Esophagus muscularis mucosa (tissue), 4 donors: ENCODE results near the gene ETV2. TPM values are rescaled to one million over a fixed set of nuclear protein-coding genes. Genes with fewer than 3 reads are reported as not detected.

Experiments used
- DNase-seq: peaks from one replicate; pipeline ENCODE4 v3.0.0-alpha.2; 2017; ENCODE audit errors: extremely low spot score
- H3K27ac ChIP-seq, 4 donors: fragments of 200-600 bp; sonication (generic); replicated peaks in 1 of 4; 1 replicate in 3 of 4; 2 replicates in 1 of 4; pipeline ENCODE4 v1.5.1; 2016 to 2019; ENCODE audit warnings: mild to moderate bottlenecking in 1 of 4
- H3K27me3 ChIP-seq, 4 donors: fragments of 200-600 bp; sonication (generic); one replicate each; pipeline versions ENCODE4 v1.5.1 to v1.6.0; 2016 to 2019
- H3K36me3 ChIP-seq, 4 donors: fragments of 200-600 bp; sonication (generic); one replicate each; pipeline ENCODE4 v1.5.1; 2016 to 2019
- H3K4me1 ChIP-seq, 4 donors: fragments of 200-600 bp; sonication (generic); one replicate each; pipeline ENCODE4 v1.5.1; 2016 to 2019
- H3K4me3 ChIP-seq, 4 donors: fragments of 200-600 bp; sonication (generic); 1 replicate in 2 of 4; 2 replicates in 2 of 4; pipeline ENCODE4 v1.5.1; 2016 to 2019; ENCODE audit warnings: mild to moderate bottlenecking in 4 of 4, moderate library complexity in 1 of 4
- H3K9me3 ChIP-seq, 4 donors: fragments of 200-600 bp; sonication (generic); 1 replicate in 3 of 4; 2 replicates in 1 of 4; pipeline ENCODE4 v1.5.1; 2016 to 2019
- EP300 ChIP-seq: sonication (generic); formaldehyde crosslinking; IDR thresholded peaks from one replicate; pipeline ENCODE4 v1.6.1; 2017; ENCODE audit warnings: antibody characterized with exemption
- POLR2A ChIP-seq: fragments of 450-650 bp; IDR thresholded peaks from one replicate; pipeline ENCODE4 v1.6.1; 2017; ENCODE audit warnings: antibody characterized with exemption, moderate library complexity, mild to moderate bottlenecking, low read depth
- POLR2AphosphoS5 ChIP-seq, 2 donors: sonication (generic); formaldehyde crosslinking; IDR thresholded peaks; one replicate each; pipeline ENCODE4 v1.6.1; 2017; ENCODE audit warnings: antibody characterized with exemption in 2 of 2
- WGBS: methylation state at CpG from one replicate; pipeline ENCODE4 v1.1.5; 2018; 5-methylcytosine and 5-hydroxymethylcytosine counted together
- intact Hi-C: fragments of 100-400 bp; cut with DNase I; formaldehyde crosslinking; loops from one replicate; pipeline ENCODE4 v1.15.1; 2023
- total RNA-seq, 4 donors: library from RNA; depleted of rRNA; stranded (reverse); fragments of >200 nt; gene quantifications; one replicate each; pipeline versions ENCODE4 v1.1.0 to v1.2.1, GENCODE V29; 2016
- TF ChIP-seq, protein P1 (sequence below), 3 experiments: fragments of 200-600 bp in 2 of 3; fragments of 450-650 bp in 1 of 3; sonication (generic) in 2 of 3; IDR thresholded peaks; one replicate each; pipeline ENCODE4 v1.5.1; 2017 to 2019; ENCODE audit warnings: antibody characterized with exemption in 3 of 3, mild to moderate bottlenecking in 2 of 3, moderate library complexity in 1 of 3

Gene ETV2
- total RNA-seq, 4 donors from 2014 or later = 3.4 TPM; not detected in 3

DNA sequence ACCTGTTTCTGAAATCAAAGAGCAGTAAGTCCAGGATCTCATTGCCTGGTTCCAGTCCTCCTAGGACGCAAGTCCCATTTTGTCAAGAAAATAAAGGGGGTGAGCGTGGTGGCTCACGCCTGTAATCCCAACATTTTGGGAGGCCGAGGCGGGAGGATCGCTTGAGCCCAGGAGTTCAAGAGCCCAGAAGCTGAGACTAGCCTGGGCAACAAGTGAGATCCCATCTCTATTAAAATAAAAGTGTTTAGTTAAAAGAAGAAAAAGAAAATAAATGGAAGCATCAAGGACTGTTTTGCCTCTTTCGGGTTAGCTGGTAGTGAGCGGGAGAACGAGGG, 29.4 kb upstream of the ETV2 start:
- H3K9me3 ChIP-seq = peaks cover 0 to 9% (median 3%) of the 10 kb centered on the region in 4 donors
- intact Hi-C loops = loop anchor here (5.0 kb wide), 1 partner anchor 65 kb away; the partner anchor contains the start of gene TMEM147

DNA sequence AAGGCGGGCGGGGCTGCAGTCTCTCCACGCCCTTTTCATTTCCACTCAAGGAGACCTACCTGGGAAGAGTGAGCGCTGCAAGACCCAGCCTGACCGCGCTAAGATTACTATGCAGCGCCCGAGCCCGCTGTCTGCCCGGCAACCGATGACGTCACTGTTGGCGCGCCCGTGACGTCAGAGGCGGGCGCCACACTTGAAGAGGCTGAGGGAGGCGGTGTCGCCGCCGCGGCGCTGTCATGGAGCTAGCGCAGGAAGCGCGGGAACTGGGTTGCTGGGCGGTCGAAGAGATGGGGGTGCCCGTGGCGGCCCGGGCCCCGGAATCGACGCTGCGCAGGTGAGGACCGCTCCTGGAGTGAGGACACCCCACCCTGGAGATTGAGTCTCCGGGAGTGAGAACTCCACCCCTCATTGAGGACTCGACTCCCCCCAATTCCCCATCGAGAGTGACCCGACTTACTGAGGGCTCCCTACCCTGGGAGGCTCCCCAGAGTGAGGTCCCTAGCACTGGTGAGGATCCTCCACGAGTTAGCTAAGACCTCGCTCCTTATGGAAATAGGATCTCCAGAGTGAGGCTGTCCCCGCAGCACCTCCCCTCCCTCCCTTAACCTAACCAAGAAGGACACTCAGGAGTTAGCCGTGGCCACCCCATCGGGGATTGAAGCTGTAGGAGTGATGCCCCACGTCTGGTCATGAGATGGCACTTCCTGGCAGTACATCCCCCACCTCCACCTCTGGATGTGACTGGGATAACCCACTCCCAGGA, 28.8 kb upstream of the ETV2 start, which contains the start of gene HAUS5:
Gene HAUS5, plus strand, starts transcription at position 177 of the 763 bp plus-strand sequence. Its CDS starts 60 bp downstream, at position 237.
- peaks cover 10 to 21% (median 14%) of the 10 kb centered on the region in 4 donors for H3K4me1 ChIP-seq
- H3K9me3 ChIP-seq = peaks cover 0 to 9% (median 3%) of the 10 kb centered on the region in 4 donors
- H3K27ac ChIP-seq = peak within 1 kb of the TSS; percentile 66 to 79 (median 73)
- peaks cover 0 to 28% (median 19%) of the 10 kb centered on the region in 4 donors for H3K36me3 ChIP-seq
- DNase-seq = peak; percentile 98
- H3K4me3 ChIP-seq = peak within 1 kb of the TSS; percentile 74 to 91 (median 80)
- no peak for TF ChIP-seq EP300
- TF ChIP-seq POLR2AphosphoS5 (IDR thresholded peaks at IDR 0.05) = peak; percentile 85 to 91
- no peak for TF ChIP-seq POLR2A
- TF ChIP-seq, protein P1, sequence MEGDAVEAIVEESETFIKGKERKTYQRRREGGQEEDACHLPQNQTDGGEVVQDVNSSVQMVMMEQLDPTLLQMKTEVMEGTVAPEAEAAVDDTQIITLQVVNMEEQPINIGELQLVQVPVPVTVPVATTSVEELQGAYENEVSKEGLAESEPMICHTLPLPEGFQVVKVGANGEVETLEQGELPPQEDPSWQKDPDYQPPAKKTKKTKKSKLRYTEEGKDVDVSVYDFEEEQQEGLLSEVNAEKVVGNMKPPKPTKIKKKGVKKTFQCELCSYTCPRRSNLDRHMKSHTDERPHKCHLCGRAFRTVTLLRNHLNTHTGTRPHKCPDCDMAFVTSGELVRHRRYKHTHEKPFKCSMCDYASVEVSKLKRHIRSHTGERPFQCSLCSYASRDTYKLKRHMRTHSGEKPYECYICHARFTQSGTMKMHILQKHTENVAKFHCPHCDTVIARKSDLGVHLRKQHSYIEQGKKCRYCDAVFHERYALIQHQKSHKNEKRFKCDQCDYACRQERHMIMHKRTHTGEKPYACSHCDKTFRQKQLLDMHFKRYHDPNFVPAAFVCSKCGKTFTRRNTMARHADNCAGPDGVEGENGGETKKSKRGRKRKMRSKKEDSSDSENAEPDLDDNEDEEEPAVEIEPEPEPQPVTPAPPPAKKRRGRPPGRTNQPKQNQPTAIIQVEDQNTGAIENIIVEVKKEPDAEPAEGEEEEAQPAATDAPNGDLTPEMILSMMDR (IDR thresholded peaks at IDR 0.05) = peak in 1 of 3 experiments; percentile 31
- 1% methylated on average over 9 of the region's 47 CpGs for WGBS
- intact Hi-C loops = loop anchor here (5.0 kb wide), 1 partner anchor 65 kb away; the partner anchor contains the start of gene TMEM147
- H3K27me3 ChIP-seq = peaks cover 0 to 7% (median 0%) of the 10 kb centered on the region in 4 donors

More for the DNA sequence above, 29.4 kb upstream of the ETV2 start:
- WGBS = 27% methylated on average over 9 of the region's 9 CpGs
- peaks cover 10 to 21% (median 14%) of the 10 kb centered on the region in 4 donors for H3K4me1 ChIP-seq
- H3K36me3 ChIP-seq = peaks cover 0 to 22% (median 14%) of the 10 kb centered on the region in 4 donors
- peak overlapping the region; percentile 46 to 79 (median 73) for H3K27ac ChIP-seq
- DNase-seq = no peak
- no peak for TF ChIP-seq POLR2AphosphoS5 (IDR thresholded peaks at IDR 0.05)
- no peak for TF ChIP-seq EP300
- TF ChIP-seq, protein P1 (IDR thresholded peaks at IDR 0.05) = no peak
- no peak for TF ChIP-seq POLR2A
- H3K27me3 ChIP-seq = peaks cover 0 to 7% (median 0%) of the 10 kb centered on the region in 4 donors
- H3K4me3 ChIP-seq = peak overlapping the region; percentile 74 to 91 (median 80)

DNA sequence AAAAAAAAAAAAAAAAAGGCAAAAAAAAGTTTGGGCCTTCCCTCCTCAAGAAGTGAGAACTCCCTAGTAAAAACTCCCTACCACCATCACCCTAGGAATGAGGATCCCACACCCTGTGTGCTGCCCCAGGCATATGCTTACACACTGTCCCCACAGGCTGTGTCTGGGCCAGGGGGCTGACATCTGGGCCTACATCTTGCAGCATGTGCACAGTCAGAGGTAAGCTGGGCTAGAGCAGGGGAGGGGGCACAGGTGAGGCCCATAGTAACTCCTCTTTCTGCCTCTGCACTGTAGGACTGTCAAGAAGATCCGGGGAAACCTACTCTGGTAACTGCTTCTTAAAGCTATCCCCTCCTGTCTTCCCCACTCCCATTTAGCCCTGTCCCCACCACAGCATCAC, 28.0 kb upstream of the ETV2 start:
- Histone ChIP-seq H3K36me3 (peaks cover 0 to 36% (median 19%) of the 10 kb centered on the region in 4 donors), H3K4me1 (peaks cover 10 to 21% (median 14%) of the 10 kb centered on the region in 4 donors), H3K9me3 (peaks cover 0 to 3% (median under 1%) of the 10 kb centered on the region in 4 donors), H3K27me3 (peaks cover 0 to 7% (median 0%) of the 10 kb centered on the region in 4 donors), H3K4me3 (no peak overlapping the region), H3K27ac (no peak overlapping the region)
- TF ChIP-seq POLR2A = no peak
- TF ChIP-seq, protein P1 (IDR thresholded peaks at IDR 0.05) = no peak
- no peak for TF ChIP-seq POLR2AphosphoS5 (IDR thresholded peaks at IDR 0.05)
- no peak for TF ChIP-seq EP300
- 82% methylated on average over 1 of the region's 1 CpG for WGBS
- intact Hi-C loops = loop anchor here (5.0 kb wide), 1 partner anchor 66 kb away; the partner anchor contains the start of gene TMEM147
- DNase-seq = no peak

DNA sequence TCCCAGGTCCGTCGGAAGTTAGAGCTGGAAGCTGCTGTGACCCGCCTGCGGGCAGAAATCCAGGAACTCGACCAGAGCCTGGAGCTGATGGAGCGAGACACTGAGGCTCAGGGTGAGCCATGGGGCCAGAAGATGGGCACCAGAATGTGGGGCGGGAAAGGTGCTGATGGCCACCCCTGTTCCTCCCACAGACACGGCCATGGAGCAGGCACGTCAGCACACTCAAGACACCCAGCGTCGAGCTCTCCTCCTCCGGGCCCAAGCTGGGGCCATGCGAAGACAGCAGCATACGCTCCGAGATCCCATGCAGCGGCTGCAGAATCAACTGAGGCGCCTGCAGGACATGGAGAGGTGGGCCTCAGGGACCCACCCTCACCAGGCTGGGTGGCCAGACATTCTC, 26.5 kb upstream of the ETV2 start:
- H3K4me1 ChIP-seq = peaks cover 10 to 21% (median 14%) of the 10 kb centered on the region in 4 donors
- no peak overlapping the region for H3K27ac ChIP-seq
- WGBS = 89% methylated on average over 7 of the region's 17 CpGs
- peaks cover 0 to 50% (median 26%) of the 10 kb centered on the region in 4 donors for H3K36me3 ChIP-seq
- H3K27me3 ChIP-seq = peaks cover 0 to 7% (median 0%) of the 10 kb centered on the region in 4 donors
- TF ChIP-seq POLR2AphosphoS5 (IDR thresholded peaks at IDR 0.05) = no peak
- no peak for TF ChIP-seq POLR2A
- DNase-seq = no peak
- H3K4me3 ChIP-seq = no peak overlapping the region
- intact Hi-C loops = no loop called here
- no peaks in the 10 kb centered on the region for H3K9me3 ChIP-seq

DNA sequence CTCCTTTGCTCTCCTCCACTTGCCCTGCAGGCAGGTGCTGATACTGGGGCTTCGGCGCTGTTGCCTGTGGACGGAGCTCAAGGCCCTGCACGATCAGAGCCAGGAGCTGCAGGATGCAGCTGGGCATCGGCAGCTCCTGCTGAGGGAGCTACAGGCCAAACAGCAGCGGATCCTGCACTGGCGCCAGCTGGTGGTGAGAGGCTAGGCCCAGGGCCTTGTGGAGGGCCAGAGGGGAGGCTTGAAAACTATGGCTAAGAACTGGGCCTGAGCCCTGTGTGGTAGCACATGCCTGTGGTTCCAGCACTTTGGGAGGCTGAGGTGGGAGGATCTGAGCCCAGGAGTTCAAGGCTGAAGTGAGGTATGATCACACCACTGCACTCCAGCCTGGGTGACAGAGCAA, 22.7 kb upstream of the ETV2 start:
- H3K36me3 ChIP-seq = peaks cover 0 to 67% (median 37%) of the 10 kb centered on the region in 4 donors
- no peak overlapping the region for H3K27ac ChIP-seq
- WGBS = 73% methylated on average over 7 of the region's 7 CpGs
- no peak for TF ChIP-seq POLR2AphosphoS5 (IDR thresholded peaks at IDR 0.05)
- TF ChIP-seq POLR2A = no peak
- TF ChIP-seq EP300 = no peak
- TF ChIP-seq, protein P1 (IDR thresholded peaks at IDR 0.05) = no peak
- H3K4me3 ChIP-seq = no peak overlapping the region
- H3K27me3 ChIP-seq = no peaks in the 10 kb centered on the region
- no peaks in the 10 kb centered on the region for H3K4me1 ChIP-seq
- no peak for DNase-seq
- no peaks in the 10 kb centered on the region for H3K9me3 ChIP-seq
- intact Hi-C loops = no loop called here
